NT2/D1 (cell line): ENCODE data around the gene WDR35.
A peak's percentile ranks its signal among the peaks of the same experiment; 100 is the strongest.

Experiments used
- DNase-seq: peaks from one replicate; pipeline ENCODE4 v3.0.0-alpha.2; 2011; ENCODE audit warnings: low read depth, low spot score
- H3K27me3 ChIP-seq: 2 replicates; pipeline ENCODE4 v1.6.0; 2011; ENCODE audit warnings: mild to moderate bottlenecking; ENCODE audit not compliant: insufficient read length, insufficient read depth
- H3K36me3 ChIP-seq: 2 replicates; pipeline ENCODE4 v1.6.1; 2011; ENCODE audit warnings: mild to moderate bottlenecking, low read length, mixed read lengths; ENCODE audit not compliant: insufficient read depth, insufficient read length
- H3K4me1 ChIP-seq: 2 replicates; pipeline ENCODE4 v1.5.1; 2011; ENCODE audit not compliant: insufficient read depth, insufficient read length
- H3K4me3 ChIP-seq: 2 replicates; pipeline ENCODE4 v1.5.1; 2011; ENCODE audit warnings: low read depth; ENCODE audit not compliant: insufficient read length
- H3K9ac ChIP-seq: 2 replicates; pipeline ENCODE4 v1.6.0; 2011; ENCODE audit warnings: low read depth; ENCODE audit not compliant: insufficient read length
- H3K9me3 ChIP-seq: 2 replicates; pipeline ENCODE4 v1.5.1; 2011; ENCODE audit warnings: mild to moderate bottlenecking, low read length; ENCODE audit not compliant: insufficient read depth
- SUZ12 ChIP-seq: IDR thresholded peaks from 2 replicates; pipeline ENCODE4 v1.6.1; 2011; ENCODE audit not compliant: insufficient read length, insufficient read depth; ENCODE audit errors: extremely low read depth
- YY1 ChIP-seq: IDR thresholded peaks from 2 replicates; pipeline ENCODE4 v1.6.1; 2011; ENCODE audit not compliant: insufficient read length, insufficient read depth
- ZNF274 ChIP-seq: IDR thresholded peaks from 2 replicates; pipeline ENCODE4 v1.6.1; 2011; ENCODE audit warnings: mild to moderate bottlenecking, low read depth, low read length

The WDR35 gene

DNA sequence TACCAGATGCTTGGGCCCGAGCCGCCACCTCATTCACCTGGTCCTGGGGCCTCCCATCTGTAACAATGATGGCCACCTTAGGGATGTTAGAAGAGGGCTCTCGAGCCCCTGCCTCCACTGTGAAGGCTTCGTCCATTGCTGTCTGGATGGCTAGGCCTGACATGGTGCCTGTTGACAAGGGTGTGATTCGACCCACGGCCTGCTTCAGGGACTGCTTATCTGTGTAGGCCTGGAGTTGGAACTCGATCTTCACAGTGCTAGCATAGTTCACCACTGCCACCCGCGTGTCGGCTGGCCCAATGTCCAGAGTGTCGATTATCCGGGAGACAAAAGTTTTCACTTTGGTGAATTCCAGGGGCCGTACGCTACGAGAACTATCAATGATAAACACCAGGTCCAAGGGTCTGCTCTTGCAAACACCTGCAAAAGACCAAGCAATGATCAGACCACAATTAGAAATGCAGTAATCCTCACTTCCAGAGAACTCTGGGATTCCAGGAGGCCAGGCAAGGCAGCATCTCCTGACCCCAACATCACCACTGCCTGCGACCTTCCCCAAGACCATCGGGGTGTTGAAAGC, 16.1 kb upstream of the WDR35 start:
- TF ChIP-seq ZNF274 (no peak), YY1 (no peak)
- H3K4me1 ChIP-seq: no peaks in the 10 kb centered on the region

GRCh38 chr2:20005067-20005627, 15.2 kb upstream of the WDR35 start:
- Histone ChIP-seq H3K36me3 (peaks cover 24% of the 10 kb centered on the region), H3K4me3 (no peak overlapping the region), H3K9ac (no peak overlapping the region), H3K27me3 (peaks cover 2% of the 10 kb centered on the region), H3K4me1 (no peaks in the 10 kb centered on the region), H3K9me3 (no peaks in the 10 kb centered on the region)
- TF ChIP-seq ZNF274 (no peak), YY1 (no peak)
- no peak for DNase-seq

More for the DNA sequence above, 16.1 kb upstream of the WDR35 start:
- Histone ChIP-seq H3K27me3 (peaks cover 10% of the 10 kb centered on the region), H3K4me3 (no peak overlapping the region), H3K9ac (no peak overlapping the region), H3K36me3 (peaks cover 24% of the 10 kb centered on the region), H3K9me3 (no peaks in the 10 kb centered on the region)
- DNase-seq: no peak

DNA sequence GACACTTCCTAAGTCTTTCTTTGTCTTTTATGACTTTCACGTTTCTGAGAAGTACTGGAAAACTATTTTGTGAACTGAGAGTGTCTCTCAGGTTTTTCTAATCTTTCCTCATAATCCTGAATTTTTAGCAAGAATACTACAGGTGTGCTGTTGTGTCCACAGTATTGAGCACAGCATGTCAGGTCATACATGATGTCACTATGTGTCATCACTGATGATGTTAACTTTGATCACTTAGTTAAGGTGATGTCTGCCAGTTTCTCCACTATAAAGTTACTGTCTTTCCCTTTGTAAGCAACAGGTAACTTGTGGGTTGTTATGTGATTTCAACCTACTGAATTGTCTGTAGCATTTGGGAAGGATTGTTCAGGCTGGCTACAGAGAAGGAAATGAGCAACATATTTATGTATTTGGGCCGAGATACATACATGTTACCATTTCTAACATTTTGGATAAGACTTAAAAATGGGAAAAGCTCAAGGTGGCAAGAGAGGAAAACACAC, 11.5 kb upstream of the WDR35 start:
- TF ChIP-seq YY1 (no peak), SUZ12 (no peak), ZNF274 (no peak)
- no peaks in the 10 kb centered on the region for H3K4me1 ChIP-seq
- H3K9ac ChIP-seq: no peak overlapping the region
- H3K9me3 ChIP-seq: no peaks in the 10 kb centered on the region
- no peak for DNase-seq
- H3K36me3 ChIP-seq: peaks cover 24% of the 10 kb centered on the region
- H3K27me3 ChIP-seq: no peaks in the 10 kb centered on the region
- no peak overlapping the region for H3K4me3 ChIP-seq

- no peaks in the 10 kb centered on the region for H3K4me1 ChIP-seq
- no peak for DNase-seq
- TF ChIP-seq ZNF274: no peak
- no peak for TF ChIP-seq SUZ12
- TF ChIP-seq YY1: no peak
- no peak overlapping the region for H3K4me3 ChIP-seq
- no peaks in the 10 kb centered on the region for H3K27me3 ChIP-seq
- no peak overlapping the region for H3K9ac ChIP-seq
- H3K9me3 ChIP-seq: no peaks in the 10 kb centered on the region
- H3K36me3 ChIP-seq: peaks cover 3% of the 10 kb centered on the region
Measured at GRCh38 chr2:19993731-19994130, 3.8 kb upstream of the WDR35 start.

DNA sequence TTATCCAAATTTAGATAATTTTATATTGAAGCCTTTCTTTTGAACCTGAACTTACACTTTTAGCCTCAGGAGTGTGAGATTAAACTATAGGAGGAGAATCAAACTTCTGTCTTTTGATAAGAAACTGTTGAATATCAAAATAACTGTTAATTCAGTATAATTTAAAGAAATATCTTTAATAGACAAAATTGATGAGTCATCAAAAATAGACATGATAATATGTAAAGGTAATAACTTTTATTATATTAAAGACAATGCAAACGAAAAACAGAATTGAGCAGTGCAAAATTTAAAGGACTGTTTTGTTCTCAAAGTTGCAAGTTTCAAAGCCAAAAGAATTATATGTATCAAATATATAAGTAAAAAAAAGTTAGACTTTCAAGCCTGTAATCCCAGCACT, 2.0 kb upstream of the WDR35 start:
- TF ChIP-seq ZNF274 (no peak), SUZ12 (no peak), YY1 (no peak)
- Histone ChIP-seq H3K27me3 (no peaks in the 10 kb centered on the region), H3K4me3 (no peak overlapping the region), H3K9me3 (no peaks in the 10 kb centered on the region), H3K36me3 (peaks cover 14% of the 10 kb centered on the region), H3K9ac (no peak overlapping the region), H3K4me1 (no peaks in the 10 kb centered on the region)
- no peak for DNase-seq

DNA sequence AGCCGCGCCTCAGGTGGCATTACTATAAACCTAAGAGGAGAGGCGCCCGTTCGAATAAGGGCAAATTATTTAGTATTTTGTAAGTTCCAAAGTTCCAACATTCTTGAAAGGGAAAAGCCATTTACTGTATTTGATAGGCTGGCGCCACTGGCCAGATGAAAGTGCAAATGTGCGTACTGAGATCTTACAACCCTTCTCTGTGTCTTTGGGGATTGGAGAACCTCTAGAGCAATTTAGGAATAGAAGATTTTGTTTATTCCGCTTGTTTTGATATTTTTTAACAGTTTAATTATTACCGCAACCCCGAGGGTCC, 467 bp upstream of the WDR35 start:
- Histone ChIP-seq H3K4me3 (peak overlapping the region; percentile 93), H3K36me3 (peaks cover 24% of the 10 kb centered on the region), H3K9me3 (no peaks in the 10 kb centered on the region), H3K4me1 (no peaks in the 10 kb centered on the region), H3K27me3 (no peaks in the 10 kb centered on the region), H3K9ac (peak overlapping the region; percentile 79)
- no peak for TF ChIP-seq SUZ12
- TF ChIP-seq ZNF274: no peak
- DNase-seq: no peak

GRCh38 chr2:19989342-19989666, 601 bp downstream of the WDR35 start:
- Histone ChIP-seq H3K36me3 (peaks cover 29% of the 10 kb centered on the region), H3K27me3 (no peaks in the 10 kb centered on the region), H3K4me3 (peak overlapping the region; percentile 93), H3K4me1 (no peaks in the 10 kb centered on the region), H3K9ac (peak overlapping the region; percentile 79), H3K9me3 (no peaks in the 10 kb centered on the region)
- no peak for DNase-seq
- TF ChIP-seq YY1 (no peak), ZNF274 (no peak), SUZ12 (no peak)

- DNase-seq: no peak
- Histone ChIP-seq H3K9ac (peak overlapping the region; percentile 79), H3K4me3 (peak overlapping the region; percentile 93), H3K36me3 (peaks cover 27% of the 10 kb centered on the region), H3K27me3 (no peaks in the 10 kb centered on the region), H3K9me3 (no peaks in the 10 kb centered on the region), H3K4me1 (no peaks in the 10 kb centered on the region)
- TF ChIP-seq SUZ12: no peak
- TF ChIP-seq ZNF274: no peak
- TF ChIP-seq YY1: no peak
Measured at GRCh38 chr2:19988600-19988999, 1.3 kb downstream of the WDR35 start.
